Superior temporal gyrus (tissue), 1 donor: ENCODE results near the gene ISLR2.
"Not testable (repeated sequence)": the region's sequence is repeated elsewhere in the genome, so short reads cannot be mapped to it uniquely, and the experiment has no call there.

Experiments
- DNase-seq: peaks from one replicate; pipeline ENCODE4 v3.0.0-alpha.2; 2016; ENCODE audit errors: extremely low spot score

ISLR2 gene, protein sequence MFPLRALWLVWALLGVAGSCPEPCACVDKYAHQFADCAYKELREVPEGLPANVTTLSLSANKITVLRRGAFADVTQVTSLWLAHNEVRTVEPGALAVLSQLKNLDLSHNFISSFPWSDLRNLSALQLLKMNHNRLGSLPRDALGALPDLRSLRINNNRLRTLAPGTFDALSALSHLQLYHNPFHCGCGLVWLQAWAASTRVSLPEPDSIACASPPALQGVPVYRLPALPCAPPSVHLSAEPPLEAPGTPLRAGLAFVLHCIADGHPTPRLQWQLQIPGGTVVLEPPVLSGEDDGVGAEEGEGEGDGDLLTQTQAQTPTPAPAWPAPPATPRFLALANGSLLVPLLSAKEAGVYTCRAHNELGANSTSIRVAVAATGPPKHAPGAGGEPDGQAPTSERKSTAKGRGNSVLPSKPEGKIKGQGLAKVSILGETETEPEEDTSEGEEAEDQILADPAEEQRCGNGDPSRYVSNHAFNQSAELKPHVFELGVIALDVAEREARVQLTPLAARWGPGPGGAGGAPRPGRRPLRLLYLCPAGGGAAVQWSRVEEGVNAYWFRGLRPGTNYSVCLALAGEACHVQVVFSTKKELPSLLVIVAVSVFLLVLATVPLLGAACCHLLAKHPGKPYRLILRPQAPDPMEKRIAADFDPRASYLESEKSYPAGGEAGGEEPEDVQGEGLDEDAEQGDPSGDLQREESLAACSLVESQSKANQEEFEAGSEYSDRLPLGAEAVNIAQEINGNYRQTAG

DNA sequence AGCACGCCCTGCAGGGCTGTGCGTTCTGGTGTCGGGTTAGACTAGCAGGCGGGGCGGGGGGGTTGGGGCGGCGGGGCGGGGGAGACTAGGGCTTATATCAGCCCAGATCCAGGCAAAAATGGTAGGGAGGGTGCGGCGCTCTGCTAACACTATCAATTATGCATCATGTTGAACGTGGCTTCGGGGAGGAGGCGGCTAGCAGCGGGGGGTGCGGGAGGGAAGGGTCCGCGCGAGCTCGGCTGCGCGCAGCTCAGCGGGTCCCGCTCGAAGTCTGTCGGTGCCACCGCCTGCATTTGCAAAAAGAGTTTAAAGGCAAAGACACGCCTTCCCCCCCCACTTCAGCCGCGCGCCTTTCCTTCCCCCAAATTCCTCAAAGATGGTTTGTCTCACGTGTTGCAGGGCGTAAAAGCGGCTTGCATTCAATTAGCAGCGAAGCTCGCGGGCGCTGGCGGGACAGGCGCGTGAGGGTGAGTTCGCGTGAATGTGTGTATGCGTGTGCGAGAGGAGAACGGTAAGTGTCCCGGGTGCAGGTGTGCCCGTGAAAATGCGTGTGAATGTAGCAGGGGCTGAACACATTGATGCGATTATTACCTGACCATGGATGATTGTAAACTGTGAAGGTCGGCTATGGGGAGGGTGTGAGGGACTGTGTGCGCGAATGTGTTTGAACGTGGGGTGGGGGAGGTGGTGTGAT lies at the start of gene ISLR2:
Gene ISLR2 (plus strand): TSS at position 432 of the 694 bp plus-strand sequence. CDS start 2,169 bp downstream, outside the sequence.
- DNase-seq, result no peak

DNA sequence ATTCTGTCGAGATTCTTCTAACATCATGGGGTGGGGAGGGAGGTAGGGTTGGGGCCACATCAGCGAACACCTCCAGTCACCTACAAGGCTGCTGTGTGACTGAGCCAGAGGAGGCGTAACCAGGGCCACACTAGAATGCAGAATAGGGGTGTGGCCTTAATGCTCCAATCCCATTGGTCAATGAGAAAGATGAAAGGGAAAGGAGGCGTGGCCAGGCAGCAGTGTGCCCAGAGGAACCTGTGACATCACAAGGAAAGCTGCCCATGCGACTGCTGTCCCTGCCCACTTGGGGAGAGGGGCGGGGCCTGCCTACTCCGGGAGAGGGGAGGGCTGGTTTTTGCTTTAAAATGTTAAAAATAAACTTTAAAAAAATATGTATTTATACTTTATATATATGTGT lies 47.9 kb upstream of the ISLR2 start, which contains the start of gene GOLGA6A:
Gene GOLGA6A (minus strand): TSS at position 101 of the 400 bp plus-strand sequence. CDS start 41 bp downstream, at position 60.
- DNase-seq, result not testable (repeated sequence)

DNA sequence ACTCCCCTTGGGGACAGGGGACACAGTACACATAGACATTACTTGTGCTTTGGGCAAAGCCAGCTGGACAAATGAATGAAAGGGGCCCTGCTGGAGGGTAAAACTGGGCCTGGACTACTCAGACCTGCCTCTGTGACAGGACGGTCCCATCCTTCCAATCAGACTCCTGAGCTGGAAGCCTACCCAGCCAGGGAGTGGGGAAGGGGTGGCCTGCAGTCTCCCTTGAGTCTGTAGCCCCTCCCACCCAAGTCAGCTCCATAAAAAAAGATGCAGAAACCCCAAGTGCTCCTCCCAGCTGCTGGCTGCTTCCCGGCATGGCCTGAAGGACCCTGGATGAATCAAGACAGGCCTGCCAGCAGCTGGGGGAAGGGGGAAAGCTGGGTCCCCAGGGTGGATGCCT lies 35.8 kb upstream of the ISLR2 start:
- not testable (repeated sequence) for DNase-seq

DNA sequence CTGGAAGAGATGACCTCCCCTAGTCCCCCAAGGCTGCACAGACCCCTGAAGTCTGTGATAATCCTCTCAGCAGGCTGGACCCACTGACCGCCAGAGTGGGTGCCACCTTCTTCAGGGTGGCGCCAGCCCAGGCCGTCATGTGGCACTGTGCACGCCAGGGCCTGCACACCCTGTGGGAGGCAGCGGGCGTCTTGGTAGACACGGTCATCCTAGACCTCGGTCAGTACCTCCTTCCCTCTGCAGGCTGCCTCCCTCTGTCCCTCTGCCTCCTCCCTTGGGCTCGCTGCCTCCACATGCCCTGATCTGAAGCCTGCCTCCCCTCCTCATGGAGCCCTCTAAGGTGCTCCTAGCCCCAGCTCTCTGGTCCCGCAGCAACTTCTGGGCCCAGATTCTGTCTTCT lies 34.8 kb upstream of the ISLR2 start:
- not testable (repeated sequence) for DNase-seq

DNA sequence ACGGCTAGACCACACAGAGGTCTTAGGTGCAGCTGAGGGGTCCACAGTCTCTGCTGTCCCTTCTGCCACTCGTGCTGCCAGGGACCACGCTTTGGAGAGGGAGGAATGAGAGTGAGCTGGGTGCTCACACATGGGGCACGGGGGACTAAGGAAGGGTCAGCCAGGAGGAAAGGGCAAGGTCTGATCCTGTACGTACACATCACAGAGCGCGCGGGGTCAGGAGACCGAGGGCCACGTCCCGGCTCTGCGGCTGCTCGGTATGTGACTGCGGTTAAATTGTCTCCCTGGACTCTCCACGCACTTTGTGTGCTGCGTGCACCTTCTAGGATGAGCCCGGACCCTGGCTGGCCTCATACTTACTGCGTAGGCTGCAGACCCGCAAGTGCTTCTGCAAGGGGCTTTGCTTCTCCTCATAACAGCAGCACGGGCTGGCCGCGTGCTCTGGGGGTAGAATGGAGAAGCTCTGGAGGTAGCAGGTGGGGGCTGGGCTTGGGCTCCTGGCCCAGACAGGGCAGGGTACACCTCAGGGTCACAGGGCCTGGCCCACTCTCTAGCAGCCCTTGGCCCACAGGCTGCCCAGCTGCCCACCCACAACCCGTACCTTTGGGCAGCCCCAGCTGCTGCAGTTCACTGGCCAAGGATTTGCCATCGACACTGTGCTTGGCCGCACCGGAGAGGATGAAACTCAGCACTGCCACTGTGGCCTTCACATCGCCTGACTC lies 33.5 kb upstream of the ISLR2 start:
- not testable (repeated sequence) for DNase-seq

DNA sequence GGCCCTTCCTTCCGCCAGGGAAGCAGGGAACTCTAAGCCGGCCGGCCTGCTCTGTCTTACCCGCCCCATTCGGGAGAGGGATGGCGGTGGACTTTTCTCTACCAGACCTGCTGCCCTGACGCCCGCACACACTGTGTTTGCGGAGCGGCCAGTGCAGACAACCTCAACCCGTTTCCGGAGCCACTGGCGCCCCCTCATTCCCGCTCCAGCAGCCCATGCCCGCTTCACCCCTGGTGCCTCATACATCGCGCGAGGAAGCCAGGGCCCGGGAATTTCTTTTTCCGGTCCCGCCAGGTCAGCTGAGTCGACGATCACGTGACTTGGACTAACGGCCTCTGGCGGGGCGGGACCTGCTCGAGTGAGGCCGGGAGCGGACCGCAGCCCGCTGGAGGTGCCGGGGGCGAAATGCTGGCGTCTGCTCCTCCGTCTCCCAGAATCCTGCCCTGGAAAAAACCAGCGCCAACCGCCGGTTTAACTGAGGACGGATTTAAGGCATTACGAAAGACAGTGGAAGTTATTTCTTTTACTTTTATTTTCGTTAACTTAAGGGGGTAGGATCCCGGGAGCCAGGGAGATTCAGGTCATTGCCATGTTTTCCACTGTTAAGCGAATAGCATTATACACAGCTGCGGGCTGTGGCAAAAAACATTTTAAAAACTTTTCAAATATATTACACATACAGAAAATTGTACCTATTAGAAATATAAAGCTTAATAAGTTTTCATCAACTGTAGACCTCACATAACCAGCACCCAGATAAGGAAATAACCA lies 30.2 kb upstream of the ISLR2 start:
- peak; percentile 95 for DNase-seq

DNA sequence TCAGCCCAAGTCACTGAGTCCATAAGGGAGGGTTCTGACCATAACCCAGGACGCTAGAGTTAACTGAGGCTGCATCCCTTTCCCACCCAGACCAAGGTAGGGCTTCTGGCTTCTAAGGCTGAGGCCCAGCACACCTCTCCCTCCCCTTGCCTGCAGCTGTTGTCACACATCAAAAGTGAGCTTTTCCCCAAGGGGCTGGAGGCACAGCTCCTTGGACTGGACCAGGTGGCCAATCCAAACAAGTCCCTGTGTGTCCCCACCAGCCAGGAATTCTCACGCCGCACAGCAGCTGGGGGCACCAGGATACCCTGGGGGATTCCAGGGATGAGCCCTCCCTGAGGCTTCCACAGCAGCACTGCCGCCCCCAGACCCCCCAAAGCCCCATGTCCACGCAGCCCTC lies 22.3 kb upstream of the ISLR2 start:
- DNase-seq, result no peak

DNA sequence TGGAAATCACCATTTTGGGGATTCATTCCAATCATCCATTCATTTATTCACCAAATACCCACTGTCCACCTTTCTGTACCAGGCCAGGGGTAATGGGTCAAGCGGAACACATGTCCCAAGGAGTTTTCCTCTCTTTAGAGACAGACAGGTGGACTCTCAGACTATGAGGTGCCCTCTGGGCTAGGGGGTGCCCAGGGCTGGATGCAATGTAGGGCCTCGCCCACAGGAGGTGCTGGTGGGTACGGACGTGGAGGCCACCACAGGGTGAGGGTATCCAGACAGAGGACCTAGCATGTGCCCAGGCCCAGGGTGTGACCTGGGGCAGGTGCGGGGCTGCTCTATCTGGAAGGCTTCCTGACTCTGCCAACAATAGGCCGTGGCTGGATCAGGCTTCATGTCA lies 21.8 kb upstream of the ISLR2 start:
- DNase-seq, result not testable (repeated sequence)

DNA sequence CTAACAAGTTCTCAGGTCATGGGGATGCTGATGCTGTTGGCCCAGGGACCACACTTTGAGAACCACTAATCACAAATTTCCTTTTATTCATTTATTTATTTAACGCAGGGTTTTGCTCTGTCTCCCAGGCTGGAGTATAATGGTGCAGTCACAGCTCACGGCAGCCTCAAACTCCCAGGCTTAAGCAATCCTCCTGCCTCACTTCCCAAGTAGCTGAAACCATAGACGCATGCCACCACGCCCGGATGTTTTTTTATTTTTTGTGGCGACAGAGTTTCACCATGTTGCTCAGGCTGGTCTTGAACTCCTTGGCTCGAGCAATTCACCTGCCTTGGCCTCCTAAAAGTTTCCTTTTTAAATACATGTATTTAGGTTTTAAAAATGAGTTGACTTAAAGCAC lies 20.7 kb upstream of the ISLR2 start:
- DNase-seq, result no peak

DNA sequence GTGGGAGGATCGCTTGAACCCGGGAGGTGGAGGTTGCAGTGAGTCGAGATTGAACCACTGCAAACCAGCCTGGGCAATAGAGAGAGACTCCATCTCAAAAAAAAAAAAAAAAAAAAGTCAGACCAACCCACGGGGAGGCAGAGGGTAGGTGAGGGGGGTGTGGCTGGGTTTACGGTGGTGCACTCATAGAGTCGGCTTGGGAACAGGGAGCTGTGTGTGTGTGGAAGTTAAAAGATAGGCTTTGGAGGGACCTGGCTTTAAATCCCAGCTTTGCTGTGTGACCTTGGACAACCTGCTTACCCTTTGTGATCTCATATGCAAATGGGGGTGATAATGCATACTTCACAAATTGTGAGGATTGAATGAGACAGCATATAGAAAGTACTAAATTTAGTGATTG lies 10.0 kb upstream of the ISLR2 start:
- no peak for DNase-seq

DNA sequence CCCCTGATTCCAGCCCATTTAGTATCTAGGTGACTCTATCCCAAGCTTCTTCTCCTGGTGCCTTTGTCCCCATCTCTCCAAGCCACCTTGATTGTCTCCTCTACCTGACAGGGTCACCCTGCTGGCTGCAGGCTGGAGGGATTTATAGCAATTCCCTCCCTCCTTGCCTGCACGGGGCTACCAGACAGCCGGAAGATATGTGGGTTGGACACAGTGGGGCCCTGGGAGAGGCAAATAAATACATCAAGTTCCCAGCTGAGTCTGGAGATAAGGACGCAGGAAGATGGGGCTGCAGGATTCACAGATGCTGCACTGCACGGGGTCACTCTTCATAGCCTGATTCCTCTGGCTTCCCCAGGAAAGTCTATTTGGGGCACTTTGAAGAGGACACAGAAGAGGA lies 9.3 kb upstream of the ISLR2 start:
- no peak for DNase-seq

DNA sequence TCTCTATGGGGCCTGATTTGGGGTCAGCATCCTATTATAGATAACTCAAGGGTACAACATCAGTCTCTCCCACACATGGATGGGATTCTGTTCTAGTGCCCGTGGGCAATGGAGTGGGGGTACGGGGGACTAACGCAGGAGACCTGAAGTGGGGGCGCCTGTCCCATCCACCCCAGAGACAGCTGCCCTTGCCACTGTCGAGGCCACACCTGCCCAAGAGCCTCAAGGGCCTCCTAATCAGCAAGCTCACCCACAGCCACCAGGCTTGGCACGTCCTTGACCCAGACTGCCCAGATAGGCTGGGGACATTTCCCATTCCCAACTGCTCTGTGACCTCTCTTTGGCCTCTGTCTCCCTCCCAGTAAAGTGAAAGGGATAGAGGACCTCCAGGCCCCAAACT lies 8.5 kb upstream of the ISLR2 start:
- no peak for DNase-seq

DNA sequence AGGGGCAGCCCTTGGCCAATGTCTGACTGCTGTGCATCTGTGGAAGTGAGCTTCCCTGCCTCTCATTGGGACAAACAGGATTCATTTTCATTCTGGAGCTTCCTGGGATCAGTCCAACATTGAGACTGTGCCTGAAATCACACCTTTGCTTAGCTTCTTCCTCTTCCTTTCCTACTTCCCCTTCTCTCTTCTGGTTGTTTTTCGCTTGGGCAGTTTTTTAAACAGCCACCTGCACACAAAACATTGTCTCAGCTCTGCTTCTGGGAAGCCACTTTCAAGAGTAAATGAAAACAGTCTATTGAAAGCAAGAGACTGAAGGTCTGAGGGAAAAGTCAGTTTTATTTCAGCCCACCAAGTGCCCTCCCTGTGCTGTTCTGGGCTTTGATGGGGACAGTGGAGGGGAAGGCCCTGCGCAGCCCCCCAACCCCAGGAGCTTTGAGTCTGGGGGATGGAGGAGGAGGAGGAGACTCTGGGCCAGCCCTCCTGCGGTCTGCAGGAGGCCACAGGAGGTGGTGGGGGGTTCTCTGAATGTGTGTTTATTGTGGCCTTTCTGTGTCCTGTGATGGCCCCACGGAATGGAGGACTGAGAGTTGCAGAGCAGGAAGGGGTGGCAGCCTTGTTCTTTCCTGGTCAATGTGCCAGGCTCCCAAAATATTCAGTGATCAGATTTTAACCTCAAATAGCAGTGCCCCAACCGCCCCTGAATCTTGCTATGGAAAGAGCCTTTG lies 7.8 kb upstream of the ISLR2 start:
- DNase-seq, result no peak

DNA sequence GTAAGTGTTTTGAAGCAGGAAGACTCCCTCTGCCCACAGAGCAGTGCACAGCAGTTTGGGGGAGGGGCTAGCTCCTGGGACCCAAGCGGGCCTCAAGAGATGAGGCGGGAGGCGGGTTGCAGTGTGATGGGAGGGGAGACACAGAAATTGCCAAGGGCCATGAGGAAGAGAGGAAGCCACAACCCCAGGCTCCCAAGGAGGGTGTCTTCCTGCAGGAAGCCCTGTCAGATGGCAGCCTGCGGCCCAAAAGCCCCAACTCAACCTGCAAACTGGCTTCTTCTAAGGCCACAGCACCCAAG lies 7.3 kb upstream of the ISLR2 start:
- DNase-seq, result no peak

DNA sequence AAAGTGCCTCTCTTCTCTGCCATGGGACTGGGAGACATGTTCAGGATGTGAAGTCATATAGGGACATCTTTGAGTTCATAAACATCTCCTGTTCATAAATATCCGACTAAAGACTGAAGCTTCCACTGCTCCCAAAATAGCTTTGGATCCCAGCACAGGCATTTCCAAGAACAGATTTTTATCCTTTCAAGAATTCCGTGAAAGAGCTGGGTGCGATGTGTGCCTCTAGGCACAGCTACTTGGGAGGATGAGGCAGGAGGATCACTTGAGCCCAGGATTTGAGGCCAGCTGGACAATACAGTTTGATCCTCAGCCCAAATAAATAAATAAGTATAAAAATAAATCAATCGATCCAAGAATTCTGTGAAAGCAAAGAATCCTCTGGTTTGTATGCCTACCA lies 6.7 kb upstream of the ISLR2 start:
- no peak for DNase-seq

DNA sequence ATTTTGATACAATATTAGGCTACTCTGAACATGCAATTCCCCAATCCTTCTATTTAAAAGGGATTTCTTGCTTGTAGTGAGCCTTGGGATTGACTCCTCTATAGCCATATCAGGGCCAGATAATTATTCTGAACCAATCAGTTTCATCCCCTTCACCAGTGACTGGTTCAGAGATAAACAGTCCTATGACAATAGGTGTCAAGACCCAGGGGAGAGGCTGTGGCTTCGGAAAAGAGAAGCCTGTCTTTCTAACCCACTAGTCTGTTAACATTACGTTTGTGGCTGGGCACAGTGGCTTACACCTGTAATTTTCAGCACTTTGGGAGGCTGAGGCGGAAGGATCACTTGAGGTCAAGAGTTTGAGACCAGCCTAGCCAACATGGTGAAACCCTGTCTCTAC lies 6.2 kb upstream of the ISLR2 start:
- DNase-seq, result no peak

DNA sequence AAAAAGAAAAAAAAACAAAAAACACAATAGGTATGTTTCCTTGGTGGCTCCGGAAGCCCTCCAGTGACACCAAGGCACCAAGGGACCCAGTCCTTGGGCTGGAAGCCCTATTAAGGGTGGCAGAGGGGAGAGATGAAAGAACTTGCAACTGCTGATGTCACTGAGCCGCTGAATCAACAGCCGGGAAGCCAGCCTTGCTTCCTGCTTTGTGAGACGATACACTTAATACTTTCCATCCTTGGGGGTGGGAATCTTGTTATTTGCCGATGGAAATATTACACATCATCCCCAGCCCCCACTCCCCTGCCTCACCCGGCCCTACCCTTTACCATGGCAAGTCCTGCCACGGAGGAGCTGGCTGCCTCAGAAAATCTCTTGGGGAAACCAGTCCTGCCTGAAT lies 5.6 kb upstream of the ISLR2 start:
- DNase-seq, result no peak

DNA sequence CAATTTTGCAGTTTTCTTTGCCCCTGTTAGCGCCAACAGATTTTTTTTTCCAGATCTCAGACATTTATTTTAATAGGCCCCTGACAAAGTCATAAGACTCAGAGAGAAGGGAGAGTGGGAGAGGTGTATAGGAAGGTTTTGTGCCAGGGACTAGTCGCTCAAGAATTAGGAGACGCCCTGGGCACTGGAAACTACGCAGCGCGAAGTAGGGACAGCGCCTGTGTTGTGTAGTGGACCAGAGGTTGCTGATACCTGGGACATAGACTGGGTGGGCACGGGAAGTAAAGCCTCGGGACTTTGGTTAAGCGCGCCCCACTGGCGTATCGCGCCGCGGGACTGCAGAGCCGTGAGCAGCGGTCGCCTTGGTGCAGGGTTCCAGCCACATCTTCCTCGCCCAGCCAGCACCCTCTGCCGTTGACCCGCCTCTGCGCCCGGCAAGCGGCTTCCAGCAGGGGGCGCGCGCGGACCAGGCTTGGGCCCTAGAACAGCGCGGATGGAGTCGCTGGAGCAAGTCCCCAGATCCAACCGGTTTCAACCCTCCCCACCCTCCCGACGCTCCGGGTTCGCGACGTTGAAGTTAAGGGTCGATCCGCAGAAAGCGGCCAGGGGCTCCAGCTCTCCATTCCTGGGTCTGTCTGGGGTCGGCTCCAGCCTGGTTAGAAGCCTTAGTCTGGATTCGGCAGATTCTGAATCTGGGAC lies 3.0 kb upstream of the ISLR2 start:
- peak; percentile 85 for DNase-seq

DNA sequence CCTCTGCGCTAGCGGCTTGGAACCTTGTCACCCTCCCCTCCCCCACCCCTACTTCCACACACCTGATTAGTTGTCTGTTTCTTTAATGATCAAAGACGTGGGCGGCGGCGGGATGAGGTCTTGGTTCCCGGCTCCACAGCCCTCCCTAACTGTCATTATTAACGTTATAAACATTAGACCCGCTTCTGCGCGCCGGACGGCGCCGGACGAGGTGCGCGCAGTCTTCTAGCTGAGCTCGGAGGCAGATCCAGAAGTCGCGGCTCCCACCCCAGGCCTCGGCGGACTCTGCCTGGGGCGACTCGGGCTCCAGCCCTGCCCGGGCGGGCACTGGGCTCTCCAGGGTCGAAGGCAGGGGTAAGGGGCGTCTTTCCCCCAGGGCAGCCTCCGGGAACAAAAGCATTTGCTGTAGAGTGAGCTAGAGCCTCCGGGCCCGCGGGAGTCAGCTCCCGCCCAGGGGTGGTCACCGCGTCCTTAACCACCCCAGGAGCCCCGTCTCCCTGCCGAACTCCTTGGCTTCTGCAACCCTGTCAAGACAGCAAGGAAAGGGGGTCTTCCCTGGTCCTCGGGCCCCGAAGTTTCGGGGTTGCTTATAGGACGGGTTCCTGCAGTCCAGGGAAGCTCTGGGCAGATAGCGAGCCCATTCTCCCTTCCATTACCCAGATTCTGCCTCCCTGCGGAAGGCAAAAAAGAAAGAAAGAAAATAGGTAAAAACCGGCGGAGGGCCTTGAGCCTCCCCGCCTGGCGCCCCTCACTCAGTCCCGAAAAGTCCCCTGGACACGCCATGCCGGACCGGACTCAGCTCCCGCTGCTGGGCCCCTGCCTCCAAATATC lies 2.2 kb upstream of the ISLR2 start:
- no peak for DNase-seq
